Activated T-helper 1 cell treated with anti-CD3 and anti-CD28 coated beads, Interleukin-12 subunit alpha, Interleukin-12 subunit beta, Interleukin-2, Interleukin-4 antibody, amounts not matched to agents 30 ng/mL and 10 ng/mL and 1 ng/mL, durations not matched to agents 14 hours and 24 hours and 36 hours (primary cell): ENCODE data around the gene CHAC1. TPM values are rescaled to one million over a fixed set of nuclear protein-coding genes. Genes with fewer than 3 reads are reported as not detected.
A peak's percentile ranks its signal among the peaks of the same experiment; 100 is the strongest.

Experiments used
- DNase-seq: peaks from one replicate; pipeline ENCODE4 v3.0.0; 2021; ENCODE audit warnings: low spot score
- H3K27ac Mint-ChIP-seq: one replicate; pipeline ENCODE4 v1.8.0; 2021; ENCODE audit warnings: mild to moderate bottlenecking, mixed read lengths
- H3K27me3 Mint-ChIP-seq: one replicate; pipeline ENCODE4 v1.8.0; 2022; ENCODE audit warnings: mild to moderate bottlenecking, moderate library complexity, mixed read lengths; ENCODE audit not compliant: insufficient read depth
- H3K36me3 Mint-ChIP-seq: one replicate; pipeline ENCODE4 v1.8.0; 2021; ENCODE audit warnings: low read depth, mixed read lengths
- H3K4me1 Mint-ChIP-seq: one replicate; pipeline ENCODE4 v1.8.0; 2021; ENCODE audit warnings: low read depth, mixed read lengths
- H3K4me3 Mint-ChIP-seq: one replicate; pipeline ENCODE4 v1.8.0; 2021; ENCODE audit warnings: mild to moderate bottlenecking, moderate library complexity, mixed read lengths
- H3K9me3 Mint-ChIP-seq: one replicate; pipeline ENCODE4 v1.8.0; 2021; ENCODE audit warnings: mixed read lengths
- intact Hi-C: fragments of 100-400 bp; cut with micrococcal nuclease; formaldehyde crosslinking; loops from one replicate; pipeline ENCODE4 v1.15.1; 2024
- total RNA-seq: library from RNA; stranded (reverse); gene quantifications from 2 replicates; pipeline ENCODE4 v1.2.3, GENCODE V29; 2022

Gene CHAC1, protein sequence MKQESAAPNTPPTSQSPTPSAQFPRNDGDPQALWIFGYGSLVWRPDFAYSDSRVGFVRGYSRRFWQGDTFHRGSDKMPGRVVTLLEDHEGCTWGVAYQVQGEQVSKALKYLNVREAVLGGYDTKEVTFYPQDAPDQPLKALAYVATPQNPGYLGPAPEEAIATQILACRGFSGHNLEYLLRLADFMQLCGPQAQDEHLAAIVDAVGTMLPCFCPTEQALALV
- 11.7 and 12.4 TPM in 2 replicates for total RNA-seq

DNA sequence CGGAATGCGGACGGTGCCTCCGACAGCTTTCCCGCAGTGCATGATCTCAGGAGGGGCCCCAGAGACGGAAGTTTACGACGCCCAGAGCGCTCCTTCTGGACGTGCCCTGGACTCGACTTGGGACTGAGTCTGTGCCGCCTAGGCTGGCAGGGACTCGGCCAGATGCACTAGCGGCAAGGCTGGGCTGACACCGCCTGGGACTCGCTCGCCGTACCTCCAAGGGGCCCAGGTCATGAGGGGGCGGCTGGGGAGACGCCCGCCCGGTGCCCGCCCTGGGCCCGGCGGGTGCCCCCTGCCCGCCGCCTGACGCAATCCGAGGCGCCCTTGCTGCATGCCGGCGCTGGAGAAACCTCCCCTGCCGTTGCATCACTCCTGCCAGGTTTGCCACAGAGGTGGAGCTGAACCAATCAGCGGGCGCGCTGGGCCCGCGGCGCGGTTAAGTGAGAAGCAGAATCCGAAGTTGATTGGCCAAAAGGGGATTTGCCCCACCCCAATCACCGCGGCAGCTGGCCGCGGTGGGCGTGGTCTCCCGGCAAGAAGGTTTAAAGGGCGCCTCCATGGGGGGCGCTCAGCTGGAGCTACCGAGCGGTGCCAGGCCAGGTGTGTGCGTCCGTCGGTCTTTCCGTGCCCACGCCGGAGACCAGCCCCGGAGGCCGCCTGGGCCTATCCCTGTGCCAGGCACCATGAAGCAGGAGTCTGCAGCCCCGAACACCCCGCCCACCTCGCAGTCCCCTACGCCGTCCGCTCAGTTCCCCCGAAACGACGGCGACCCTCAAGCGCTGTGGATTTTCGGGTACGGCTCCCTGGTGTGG lies at the start of gene CHAC1:
TSS of gene CHAC1 (plus strand) at position 571 of the 812 bp plus-strand sequence. CDS start at position 684, 113 bp downstream.
- H3K4me3 Mint-ChIP-seq = peak within 1 kb of the TSS; percentile 92
- peaks cover 48% of the 10 kb centered on the region for H3K4me1 Mint-ChIP-seq
- peaks cover 3% of the 10 kb centered on the region for H3K36me3 Mint-ChIP-seq
- H3K27me3 Mint-ChIP-seq = no peaks in the 10 kb centered on the region
- no peaks in the 10 kb centered on the region for H3K9me3 Mint-ChIP-seq
- peak within 1 kb of the TSS; percentile 89 for H3K27ac Mint-ChIP-seq
- intact Hi-C loops = loop anchor here (1.0 to 5.0 kb wide), 7 partner anchors 11 to 384 kb away; partner anchors contain the start of genes CHP1, DNAJC17, NUSAP1 and OIP5
- peak; percentile 96 for DNase-seq

DNA sequence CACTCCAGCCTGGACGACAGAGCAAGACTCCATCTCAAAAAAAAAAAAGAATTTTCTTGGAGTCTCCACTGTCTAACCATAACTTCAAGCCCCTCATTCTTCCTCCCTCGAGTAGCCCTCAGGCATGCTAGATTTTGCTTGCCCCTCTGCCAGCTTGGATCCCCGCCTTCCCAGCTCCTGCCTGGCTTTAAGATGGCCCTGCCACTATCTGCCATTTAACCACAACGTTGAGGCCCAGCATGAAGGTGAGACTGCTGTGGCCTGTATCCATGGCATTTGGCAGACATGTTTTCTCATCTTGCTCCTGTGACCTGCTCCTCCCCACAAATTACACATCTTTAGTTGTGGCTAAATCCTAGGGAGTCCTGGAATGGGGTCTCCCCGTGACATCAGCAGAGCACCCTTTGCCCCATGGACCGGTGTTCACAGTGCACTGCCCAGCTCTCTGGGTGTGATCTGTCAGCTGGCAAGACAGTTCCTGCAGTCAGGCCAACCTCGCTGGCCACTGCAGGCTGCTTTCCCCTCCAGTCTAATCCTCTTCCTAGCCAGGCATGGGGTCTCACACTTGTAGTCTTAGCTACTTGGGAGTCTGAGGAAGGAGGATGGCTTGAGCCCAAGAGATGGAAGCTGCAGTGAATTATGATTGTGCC lies 48.6 kb upstream of the CHAC1 start:
- DNase-seq = no peak
- no peak overlapping the region for H3K4me3 Mint-ChIP-seq
- H3K36me3 Mint-ChIP-seq = peaks cover 27% of the 10 kb centered on the region
- peaks cover 27% of the 10 kb centered on the region for H3K4me1 Mint-ChIP-seq
- no peak overlapping the region for H3K27ac Mint-ChIP-seq
- no peaks in the 10 kb centered on the region for H3K27me3 Mint-ChIP-seq
- intact Hi-C loops = loop anchor here (1.0 to 5.0 kb wide), 6 partner anchors 10 to 428 kb away; partner anchors contain the start of genes CHAC1, NUSAP1, OIP5 and VPS18
- H3K9me3 Mint-ChIP-seq = no peaks in the 10 kb centered on the region

DNA sequence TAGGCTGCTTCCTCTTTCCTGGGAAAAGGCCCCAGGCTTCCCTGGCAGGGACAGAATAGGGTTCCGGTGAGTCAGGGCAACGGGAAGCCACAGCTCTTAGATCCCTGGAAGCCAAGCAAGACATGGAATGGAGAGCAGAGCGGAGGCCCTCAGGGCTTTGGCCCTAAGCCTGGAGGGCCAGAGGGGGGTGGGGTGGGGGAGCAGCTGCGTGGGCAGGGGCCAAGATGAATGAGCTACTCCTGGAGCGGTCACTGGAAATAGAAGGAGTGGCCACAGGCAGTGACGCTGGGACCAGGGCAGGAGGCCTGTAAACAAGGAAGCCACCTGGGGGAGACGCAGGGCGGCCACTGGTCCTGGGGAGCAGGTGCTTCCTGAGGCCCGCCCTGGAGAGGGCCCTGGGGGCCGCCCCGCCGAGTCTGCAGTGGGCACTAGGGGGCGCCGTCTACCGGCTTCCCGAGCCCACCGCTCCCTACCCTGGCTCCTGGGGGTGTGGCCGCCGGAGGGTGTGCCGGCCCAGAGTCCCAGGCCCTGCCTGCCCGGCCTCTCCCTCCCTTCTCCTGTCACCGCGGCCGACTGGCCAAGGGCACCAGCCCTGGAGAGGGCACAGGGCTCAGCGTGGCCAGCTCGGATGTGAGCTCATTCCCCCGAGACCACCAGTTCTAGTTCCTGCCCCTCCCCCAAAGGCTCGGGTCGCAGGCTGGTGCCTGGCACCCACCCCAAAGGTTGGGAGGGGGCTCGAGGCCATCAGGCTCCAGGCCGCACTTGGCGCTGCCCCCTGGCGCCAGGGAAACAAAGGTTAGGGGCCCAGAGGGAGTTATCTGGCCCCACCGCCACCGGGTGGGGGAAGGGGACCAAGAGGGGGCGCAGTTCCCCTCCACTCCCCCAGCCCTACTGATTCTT lies 46.9 kb upstream of the CHAC1 start:
- no peaks in the 10 kb centered on the region for H3K27me3 Mint-ChIP-seq
- H3K4me1 Mint-ChIP-seq = peaks cover 21% of the 10 kb centered on the region
- H3K9me3 Mint-ChIP-seq = no peaks in the 10 kb centered on the region
- H3K36me3 Mint-ChIP-seq = peaks cover 21% of the 10 kb centered on the region
- no peak overlapping the region for H3K4me3 Mint-ChIP-seq
- peak; percentile 55 for DNase-seq
- no peak overlapping the region for H3K27ac Mint-ChIP-seq
- intact Hi-C loops = loop anchor here (5.0 kb wide), 1 partner anchor 36 kb away; no protein-coding TSS in a partner anchor

DNA sequence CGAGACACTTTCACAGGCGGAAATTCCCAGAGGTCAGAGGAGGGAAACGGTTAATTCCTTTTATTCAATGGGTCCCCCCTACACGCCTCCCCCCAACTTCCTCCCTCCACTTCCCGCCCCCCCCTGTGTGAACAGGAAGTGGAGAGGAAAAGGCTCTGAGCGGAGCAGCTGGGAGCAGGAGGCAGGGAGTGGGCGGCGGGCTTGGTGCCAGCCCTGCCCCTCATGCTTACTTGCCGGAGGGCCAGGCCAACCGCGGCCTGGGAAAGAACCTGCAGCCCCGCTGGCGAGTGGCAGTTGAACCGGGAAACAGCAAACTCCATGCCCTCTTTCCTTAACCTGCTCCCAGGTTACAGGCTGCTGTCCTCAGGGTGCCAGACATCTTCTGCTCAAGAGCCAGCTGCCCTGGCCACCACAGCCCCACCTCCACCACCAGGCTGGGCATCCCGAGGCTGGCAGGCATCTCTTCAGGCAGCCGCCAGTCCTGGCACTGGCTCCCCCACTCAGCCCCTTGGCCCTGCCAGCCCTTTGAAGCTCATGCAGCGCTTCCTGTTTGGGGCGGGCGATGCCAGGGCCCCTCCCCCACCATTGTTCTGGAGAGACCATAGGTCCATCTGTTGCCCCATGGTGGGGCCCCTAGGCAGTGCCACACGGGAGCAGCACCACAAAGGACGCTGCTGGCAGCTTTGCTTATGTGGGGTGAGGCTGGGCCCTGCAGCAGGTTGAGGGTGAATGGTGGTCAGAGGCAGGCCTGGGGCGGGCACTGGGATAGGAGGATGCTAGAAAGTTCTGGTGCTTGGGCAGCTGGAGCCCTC lies 46.1 kb upstream of the CHAC1 start:
- no peaks in the 10 kb centered on the region for H3K9me3 Mint-ChIP-seq
- peaks cover 21% of the 10 kb centered on the region for H3K4me1 Mint-ChIP-seq
- DNase-seq = no peak
- intact Hi-C loops = loop anchor here (5.0 kb wide), 1 partner anchor 35 kb away; no protein-coding TSS in a partner anchor
- H3K36me3 Mint-ChIP-seq = peaks cover 21% of the 10 kb centered on the region
- peak overlapping the region; percentile 59 for H3K4me3 Mint-ChIP-seq
- no peaks in the 10 kb centered on the region for H3K27me3 Mint-ChIP-seq
- H3K27ac Mint-ChIP-seq = no peak overlapping the region

DNA sequence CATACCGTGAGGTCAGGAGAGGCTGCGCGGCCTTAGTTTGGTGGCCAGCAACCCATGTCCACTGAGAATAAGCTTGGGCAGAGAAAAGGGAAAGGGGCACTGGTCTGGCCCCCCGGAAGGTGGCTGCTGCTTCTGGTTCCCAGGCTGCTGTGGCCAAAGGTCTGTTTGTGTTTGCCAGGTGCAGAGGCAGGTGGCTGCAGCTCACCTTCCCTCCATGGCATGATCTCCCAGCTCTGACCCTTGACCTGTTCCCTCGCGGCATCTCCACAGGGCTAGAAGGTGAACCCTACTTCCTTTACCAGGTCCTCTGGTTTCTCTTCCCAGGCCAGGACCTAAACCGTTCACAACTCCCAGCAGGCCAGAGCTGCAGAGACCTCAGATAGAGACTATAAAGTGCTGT lies 45.2 kb upstream of the CHAC1 start:
- Mint-ChIP-seq H3K27ac (no peak overlapping the region), H3K4me1 (peaks cover 15% of the 10 kb centered on the region)

DNA sequence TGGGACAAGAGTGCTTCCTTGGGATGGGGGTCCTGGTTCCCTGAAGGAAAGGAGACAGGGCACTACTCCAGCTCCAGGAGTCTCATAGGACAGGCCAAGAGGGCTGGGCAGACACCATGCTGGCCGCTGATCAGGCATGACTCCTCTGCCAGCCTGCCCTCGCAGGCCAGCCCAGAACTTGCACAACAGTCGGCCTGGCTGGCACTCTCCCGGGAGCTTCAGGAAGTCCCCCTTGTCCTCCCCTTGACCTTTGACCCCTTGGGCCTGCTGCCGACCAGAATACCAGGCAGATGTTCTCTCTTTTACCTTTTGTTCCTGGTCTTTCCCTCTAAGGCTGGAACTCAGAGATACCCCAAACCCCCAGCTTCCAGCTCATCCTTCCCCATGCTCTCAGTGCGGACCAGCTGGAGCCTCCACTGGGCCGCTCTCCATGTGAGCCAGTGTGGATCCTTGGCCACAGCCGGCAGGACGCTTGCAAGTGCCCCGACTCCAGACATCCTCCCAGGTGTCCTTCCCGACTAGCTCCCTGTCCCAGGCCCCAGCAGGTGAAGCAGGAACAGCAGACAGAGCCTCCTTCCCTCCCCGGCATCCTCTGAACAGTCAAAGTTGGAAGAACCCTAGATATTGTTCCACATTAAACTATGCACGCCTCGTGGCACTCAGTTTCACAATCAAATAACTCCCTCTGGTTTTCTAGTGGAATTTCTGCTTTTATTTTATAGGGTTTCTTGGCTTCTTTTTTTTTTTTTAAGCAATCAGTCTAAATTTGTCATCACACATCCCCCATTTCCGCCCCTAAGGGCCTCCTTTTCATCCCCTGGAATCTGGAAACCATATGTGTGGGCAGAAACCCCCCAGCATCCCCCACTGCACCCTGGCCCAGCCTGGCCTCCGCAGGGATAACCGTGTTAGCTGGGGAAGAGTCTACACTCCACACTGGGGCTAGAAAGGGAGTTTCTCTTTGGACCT lies 43.3 kb upstream of the CHAC1 start:
- intact Hi-C loops = loop anchor here (5.0 kb wide), 1 partner anchor 32 kb away; no protein-coding TSS in a partner anchor
- no peak overlapping the region for H3K4me3 Mint-ChIP-seq
- H3K36me3 Mint-ChIP-seq = peaks cover under 1% of the 10 kb centered on the region
- no peak overlapping the region for H3K27ac Mint-ChIP-seq
- no peaks in the 10 kb centered on the region for H3K9me3 Mint-ChIP-seq
- DNase-seq = no peak
- peaks cover 5% of the 10 kb centered on the region for H3K4me1 Mint-ChIP-seq
- no peaks in the 10 kb centered on the region for H3K27me3 Mint-ChIP-seq

More for the DNA sequence above, 45.2 kb upstream of the CHAC1 start:
- intact Hi-C loops = loop anchor here (5.0 kb wide), 1 partner anchor 34 kb away; no protein-coding TSS in a partner anchor
- no peaks in the 10 kb centered on the region for H3K27me3 Mint-ChIP-seq
- H3K36me3 Mint-ChIP-seq = peaks cover 16% of the 10 kb centered on the region
- H3K9me3 Mint-ChIP-seq = no peaks in the 10 kb centered on the region
- no peak for DNase-seq
- no peak overlapping the region for H3K4me3 Mint-ChIP-seq

DNA sequence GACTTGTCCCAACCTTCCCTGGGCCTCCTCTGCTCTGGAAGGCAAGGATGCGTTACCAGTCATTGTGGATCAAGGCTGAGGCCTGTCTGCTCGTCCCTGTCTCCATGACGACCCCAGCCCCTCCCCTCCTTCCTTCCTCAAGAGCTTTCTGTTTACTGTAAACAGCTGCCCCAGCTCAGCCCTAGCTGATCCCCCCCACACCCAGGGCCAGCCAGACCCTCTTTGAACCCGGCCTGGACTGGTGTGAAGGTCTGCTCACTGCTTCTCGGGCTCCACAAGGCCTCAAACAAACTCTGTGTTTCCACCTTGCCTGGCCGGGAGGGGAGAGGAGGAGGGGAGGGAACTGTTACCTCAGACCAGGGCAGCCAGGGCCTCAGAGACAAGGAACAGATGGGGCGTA lies 42.1 kb upstream of the CHAC1 start:
- intact Hi-C loops = no loop called here
- H3K36me3 Mint-ChIP-seq = no peaks in the 10 kb centered on the region
- H3K9me3 Mint-ChIP-seq = no peaks in the 10 kb centered on the region
- no peak overlapping the region for H3K27ac Mint-ChIP-seq
- DNase-seq = no peak
- H3K4me1 Mint-ChIP-seq = peaks cover 5% of the 10 kb centered on the region
- no peak overlapping the region for H3K4me3 Mint-ChIP-seq
- no peaks in the 10 kb centered on the region for H3K27me3 Mint-ChIP-seq

DNA sequence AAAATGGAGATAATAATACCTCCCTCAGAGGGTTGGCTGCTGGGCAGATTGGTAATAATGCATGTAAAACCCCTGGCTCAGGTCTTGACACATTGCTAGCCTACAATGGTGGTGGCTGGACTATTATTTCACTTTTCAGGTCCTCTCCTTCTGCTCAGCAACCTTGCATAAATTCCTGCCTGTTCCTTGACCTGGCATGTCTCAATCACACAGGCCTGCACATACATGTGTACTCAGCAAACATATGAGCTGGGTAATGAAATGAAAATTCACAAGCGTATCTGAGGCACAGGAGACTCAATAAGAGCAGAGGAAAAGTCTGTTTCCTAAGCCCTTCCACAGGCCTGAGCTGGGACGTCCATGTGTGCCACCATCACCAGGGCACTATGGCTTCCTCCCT lies 41.6 kb upstream of the CHAC1 start:
- no peaks in the 10 kb centered on the region for H3K9me3 Mint-ChIP-seq
- H3K36me3 Mint-ChIP-seq = no peaks in the 10 kb centered on the region
- no peak overlapping the region for H3K4me3 Mint-ChIP-seq
- H3K27ac Mint-ChIP-seq = no peak overlapping the region
- intact Hi-C loops = no loop called here
- H3K4me1 Mint-ChIP-seq = peaks cover 5% of the 10 kb centered on the region
- no peak for DNase-seq
- H3K27me3 Mint-ChIP-seq = no peaks in the 10 kb centered on the region

DNA sequence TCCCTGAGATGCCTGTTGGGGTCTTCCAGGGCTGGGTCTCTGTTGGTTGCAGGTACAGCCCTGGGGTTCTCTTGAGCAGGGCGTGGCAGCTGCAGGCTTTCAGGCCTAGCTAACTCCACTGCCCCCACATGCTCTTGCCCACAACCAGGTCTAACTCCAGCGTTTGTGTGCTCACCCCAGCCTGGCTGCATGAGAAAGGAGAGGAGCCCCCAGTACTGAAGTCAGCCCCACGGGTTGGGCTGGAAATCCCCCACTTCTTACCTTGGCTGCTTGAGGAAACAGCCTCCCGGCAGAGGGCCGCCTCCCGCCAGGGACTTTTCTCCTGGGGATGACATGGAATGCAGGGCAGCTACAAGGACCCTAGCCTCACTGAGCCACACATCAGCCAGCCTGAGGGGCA lies 40.8 kb upstream of the CHAC1 start:
- no peaks in the 10 kb centered on the region for H3K27me3 Mint-ChIP-seq
- no peak overlapping the region for H3K4me3 Mint-ChIP-seq
- H3K36me3 Mint-ChIP-seq = no peaks in the 10 kb centered on the region
- no peak for DNase-seq
- H3K9me3 Mint-ChIP-seq = no peaks in the 10 kb centered on the region
- peaks cover 1% of the 10 kb centered on the region for H3K4me1 Mint-ChIP-seq
- intact Hi-C loops = no loop called here
- no peak overlapping the region for H3K27ac Mint-ChIP-seq

DNA sequence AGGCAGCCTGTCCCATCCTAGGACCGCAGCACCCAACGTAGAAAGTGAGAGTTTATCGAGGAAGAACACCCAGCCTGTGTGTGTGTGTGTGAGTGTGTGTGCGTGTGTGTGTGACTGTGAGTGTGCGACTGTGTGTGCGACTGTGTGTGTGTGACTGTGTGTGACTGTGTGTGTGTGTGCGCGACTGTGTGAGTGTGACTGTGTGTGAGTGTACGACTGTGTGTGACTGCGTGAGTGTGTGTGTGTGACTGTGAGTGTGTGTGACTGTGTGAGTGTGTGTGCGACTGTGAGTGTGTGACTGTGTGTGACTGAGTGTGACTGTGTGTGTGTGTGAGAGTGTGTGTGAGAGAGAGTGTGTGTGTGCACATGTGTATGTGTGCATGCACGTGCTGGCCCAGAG lies 39.3 kb upstream of the CHAC1 start:
- intact Hi-C loops = no loop called here
- Mint-ChIP-seq H3K36me3 (no peaks in the 10 kb centered on the region), H3K9me3 (no peaks in the 10 kb centered on the region), H3K27ac (no peak overlapping the region), H3K27me3 (no peaks in the 10 kb centered on the region), H3K4me1 (no peaks in the 10 kb centered on the region), H3K4me3 (no peak overlapping the region)
- no peak for DNase-seq

DNA sequence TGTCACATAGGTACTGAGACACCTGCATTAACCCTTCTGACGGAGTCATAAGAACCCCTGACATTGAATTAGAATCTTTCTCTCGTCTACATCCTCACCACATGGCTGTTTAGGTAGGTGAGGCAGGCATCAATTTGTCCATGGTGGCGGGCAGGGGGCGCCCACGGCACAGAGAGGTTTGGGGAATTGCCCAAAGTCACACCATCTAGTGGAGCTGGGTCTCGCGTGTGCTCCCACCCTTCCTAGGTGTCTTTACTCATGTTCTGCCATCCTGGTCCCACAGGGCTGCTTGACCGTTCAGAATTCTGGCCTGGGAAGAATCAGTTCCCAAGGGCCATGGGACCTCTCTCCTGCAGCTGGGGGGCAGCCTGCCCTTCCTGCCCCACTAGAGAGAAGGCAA lies 38.8 kb upstream of the CHAC1 start:
- Mint-ChIP-seq H3K36me3 (no peaks in the 10 kb centered on the region), H3K4me3 (no peak overlapping the region), H3K27ac (no peak overlapping the region), H3K27me3 (peaks cover under 1% of the 10 kb centered on the region), H3K4me1 (no peaks in the 10 kb centered on the region), H3K9me3 (no peaks in the 10 kb centered on the region)
- intact Hi-C loops = no loop called here
- DNase-seq = no peak
